GM19043 (cell line): ENCODE data around the gene KANSL1.

Experiments used
- ATAC-seq: cut with Tn5 transposase; IDR thresholded peaks from one replicate; pipeline ENCODE4 v1.9.1; 2021; ENCODE audit warnings: low read depth; ENCODE audit not compliant: unreplicated experiment

The KANSL1 gene

DNA sequence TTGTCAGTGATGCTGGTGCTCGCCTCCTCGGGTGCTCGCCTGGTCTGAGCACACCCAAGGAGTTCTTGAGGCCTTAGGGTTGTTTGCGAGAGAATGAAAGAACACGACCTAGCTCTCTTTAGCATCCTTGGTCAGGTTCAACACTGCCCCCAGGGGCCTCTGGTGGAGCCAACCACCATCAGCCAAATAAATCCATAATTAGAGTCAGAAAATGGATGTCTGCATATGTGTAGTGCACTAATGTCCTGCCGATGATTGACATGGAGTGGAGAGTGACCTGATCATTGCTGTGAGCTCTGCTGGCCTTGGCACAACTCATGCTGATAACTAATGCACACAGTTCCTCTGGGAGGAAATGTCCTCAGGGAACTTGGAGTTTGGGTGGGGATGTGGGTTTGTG, 202.3 kb downstream of the KANSL1 start:
- ATAC-seq: no peak

GRCh38 chr17:45989759-45990158, 203.5 kb downstream of the KANSL1 start:
- no peak for ATAC-seq

DNA sequence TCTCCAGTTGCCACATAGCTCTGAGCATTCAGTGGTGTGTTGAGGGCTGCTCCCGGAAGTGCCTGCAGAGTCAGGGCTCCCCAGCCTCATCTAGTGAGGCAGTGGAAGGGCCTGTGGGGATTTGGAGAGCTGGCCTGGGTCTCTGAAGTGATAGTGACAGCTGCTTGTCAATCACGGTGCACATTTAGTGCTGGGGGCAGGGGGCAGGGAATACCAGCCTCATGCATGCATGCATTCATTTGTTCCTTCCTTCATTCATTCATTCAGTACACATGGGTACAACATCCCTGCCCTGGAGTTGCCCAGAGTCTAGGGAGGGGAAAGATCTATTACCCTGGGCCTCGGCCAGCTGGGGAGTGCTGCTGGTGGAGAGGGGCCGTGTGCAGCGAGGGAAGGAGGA, 205.5 kb downstream of the KANSL1 start:
- ATAC-seq: no peak

- ATAC-seq: no peak
These were observed 207.2 kb downstream of the KANSL1 start for GRCh38 chr17:45986056-45986455.

DNA sequence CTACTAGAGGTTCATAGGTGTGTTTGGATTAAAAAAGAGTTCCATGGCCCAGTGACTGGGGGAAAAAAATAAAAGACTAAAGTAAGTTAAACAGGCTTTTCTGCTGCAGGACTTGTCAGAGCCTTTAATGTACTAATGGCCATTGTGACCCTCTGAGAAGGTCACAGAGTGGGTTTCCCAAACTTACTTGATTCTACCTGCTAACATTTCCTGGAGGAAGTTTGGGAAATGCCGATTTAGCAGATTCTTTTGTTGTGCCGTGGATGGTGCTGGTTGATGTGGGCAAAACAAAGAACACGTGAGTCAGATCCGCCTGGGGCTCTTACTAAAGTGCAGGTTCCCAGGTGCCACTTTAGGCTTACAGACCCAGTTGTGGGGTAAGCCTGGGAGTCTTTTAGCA, 207.8 kb downstream of the KANSL1 start:
- ATAC-seq: no peak

DNA sequence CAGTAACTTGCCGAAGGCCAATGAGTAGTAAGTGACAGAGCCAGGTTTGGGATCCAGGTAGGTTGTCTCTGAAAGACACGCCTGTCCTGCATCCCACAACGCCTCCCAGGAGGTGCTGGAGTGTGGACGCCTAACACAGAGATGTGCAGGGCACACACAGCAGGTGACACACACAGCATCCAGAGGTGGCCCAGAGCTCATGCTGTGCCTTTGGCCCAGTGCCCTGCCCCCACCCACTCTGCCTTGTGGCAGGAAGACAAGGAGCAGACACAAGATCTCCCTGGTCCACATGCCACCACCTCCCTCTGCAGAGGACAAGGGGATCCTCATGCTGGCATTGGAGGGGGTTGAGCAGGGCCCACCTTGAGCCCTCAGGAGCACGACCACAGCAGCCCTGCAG, 208.9 kb downstream of the KANSL1 start:
- no peak for ATAC-seq

GRCh38 chr17:45983614-45984310, 209.5 kb downstream of the KANSL1 start:
- ATAC-seq: no peak

- no peak for ATAC-seq
These were observed 210.2 kb downstream of the KANSL1 start for GRCh38 chr17:45982791-45983613.

GRCh38 chr17:45981306-45981705, 211.9 kb downstream of the KANSL1 start:
- ATAC-seq: no peak

- ATAC-seq: no peak
These were observed 212.4 kb downstream of the KANSL1 start for GRCh38 chr17:45980855-45981254.
